Gastroesophageal sphincter (tissue), 3 donors: ENCODE results near the gene BAIAP2L1.

ENCODE experiments used
- POLR2A ChIP-seq, 2 donors: fragments of 450-650 bp; IDR thresholded peaks; one replicate each; pipeline ENCODE4 v1.6.1; 2017; ENCODE audit warnings: antibody characterized with exemption in 2 of 2, mild to moderate bottlenecking in 2 of 2, moderate library complexity in 1 of 2
- TF ChIP-seq, protein P1 (sequence below), 4 experiments: fragments of 200-600 bp in 2 of 4; fragments of 450-650 bp in 2 of 4; sonication (generic) in 1 of 4; IDR thresholded peaks; one replicate each; pipeline ENCODE4 v1.5.1; 2017 to 2019; ENCODE audit warnings: antibody characterized with exemption in 4 of 4, mild to moderate bottlenecking in 2 of 4, moderate library complexity in 2 of 4

DNA sequence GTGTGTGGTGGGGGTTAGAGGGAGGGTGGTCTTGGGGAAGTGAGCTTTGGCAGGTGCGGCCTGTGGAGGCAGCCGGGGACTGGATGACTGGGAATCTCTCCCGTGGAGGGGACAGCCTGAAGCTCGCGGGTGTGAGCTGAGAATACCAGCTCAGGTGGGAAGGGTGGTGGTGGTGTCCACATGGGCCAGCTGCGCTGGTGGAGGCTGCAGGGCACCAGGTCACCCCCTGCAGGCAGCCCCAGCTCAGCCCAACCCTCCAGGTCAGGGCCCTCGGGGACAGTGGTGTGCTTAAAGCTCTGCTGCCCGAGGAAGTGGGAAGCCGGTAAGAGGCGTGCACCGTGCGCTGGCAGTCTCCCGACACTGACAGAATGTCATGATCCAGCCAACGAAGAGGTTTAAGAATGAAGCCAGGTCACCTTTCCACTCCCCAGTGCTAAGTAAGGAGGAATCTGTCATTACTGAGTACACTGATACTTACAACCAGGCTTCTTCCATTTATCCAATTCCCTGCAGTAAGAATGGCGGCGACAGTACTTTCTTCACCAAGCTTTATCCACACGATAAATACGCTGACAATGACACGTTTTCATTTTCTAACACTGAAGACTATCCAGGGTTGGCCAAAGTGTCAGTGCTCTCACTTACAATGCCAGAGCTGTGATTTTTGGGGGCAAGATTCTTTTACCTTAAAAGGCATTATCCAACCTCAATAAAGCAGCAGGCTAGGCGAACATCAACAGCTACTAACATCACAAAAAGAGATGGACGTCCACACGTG is 99.0 kb downstream of the BAIAP2L1 start:
- TF ChIP-seq, protein P1, sequence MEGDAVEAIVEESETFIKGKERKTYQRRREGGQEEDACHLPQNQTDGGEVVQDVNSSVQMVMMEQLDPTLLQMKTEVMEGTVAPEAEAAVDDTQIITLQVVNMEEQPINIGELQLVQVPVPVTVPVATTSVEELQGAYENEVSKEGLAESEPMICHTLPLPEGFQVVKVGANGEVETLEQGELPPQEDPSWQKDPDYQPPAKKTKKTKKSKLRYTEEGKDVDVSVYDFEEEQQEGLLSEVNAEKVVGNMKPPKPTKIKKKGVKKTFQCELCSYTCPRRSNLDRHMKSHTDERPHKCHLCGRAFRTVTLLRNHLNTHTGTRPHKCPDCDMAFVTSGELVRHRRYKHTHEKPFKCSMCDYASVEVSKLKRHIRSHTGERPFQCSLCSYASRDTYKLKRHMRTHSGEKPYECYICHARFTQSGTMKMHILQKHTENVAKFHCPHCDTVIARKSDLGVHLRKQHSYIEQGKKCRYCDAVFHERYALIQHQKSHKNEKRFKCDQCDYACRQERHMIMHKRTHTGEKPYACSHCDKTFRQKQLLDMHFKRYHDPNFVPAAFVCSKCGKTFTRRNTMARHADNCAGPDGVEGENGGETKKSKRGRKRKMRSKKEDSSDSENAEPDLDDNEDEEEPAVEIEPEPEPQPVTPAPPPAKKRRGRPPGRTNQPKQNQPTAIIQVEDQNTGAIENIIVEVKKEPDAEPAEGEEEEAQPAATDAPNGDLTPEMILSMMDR (IDR thresholded peaks at IDR 0.05), result no peak
- no peak for TF ChIP-seq POLR2A (IDR thresholded peaks at IDR 0.05)
